Memory B cell (primary cell): ENCODE data around the gene NTSR1.
A peak's percentile ranks its signal among the peaks of the same experiment; 100 is the strongest.

Source experiments
- ATAC-seq: fragments of 150-1000 bp; cut with Tn5 transposase; 2 replicates; pipeline ENCODE4 v1.10.0; 2021; ENCODE audit warnings: low read depth, mild to moderate bottlenecking, moderate library complexity
- DNase-seq, 2 donors: peaks; one replicate each; pipeline ENCODE4 v3.0.0; 2022; ENCODE audit warnings: low spot score in 2 of 2
- H3K27ac Mint-ChIP-seq: one replicate; pipeline ENCODE4 v1.8.0; 2022; ENCODE audit warnings: mild to moderate bottlenecking, moderate library complexity, mixed read lengths
- H3K27me3 Mint-ChIP-seq: one replicate; pipeline ENCODE4 v1.8.0; 2022; ENCODE audit warnings: mixed read lengths
- H3K36me3 Mint-ChIP-seq: one replicate; pipeline ENCODE4 v1.8.0; 2022; ENCODE audit warnings: mild to moderate bottlenecking, mixed read lengths
- H3K4me1 Mint-ChIP-seq: one replicate; pipeline ENCODE4 v1.8.0; 2022; ENCODE audit warnings: mixed read lengths
- H3K4me3 Mint-ChIP-seq: one replicate; pipeline ENCODE4 v1.8.0; 2022; ENCODE audit warnings: mild to moderate bottlenecking, moderate library complexity, mixed read lengths
- H3K9me3 Mint-ChIP-seq: one replicate; pipeline ENCODE4 v1.8.0; 2022; ENCODE audit warnings: mixed read lengths

Gene NTSR1

DNA sequence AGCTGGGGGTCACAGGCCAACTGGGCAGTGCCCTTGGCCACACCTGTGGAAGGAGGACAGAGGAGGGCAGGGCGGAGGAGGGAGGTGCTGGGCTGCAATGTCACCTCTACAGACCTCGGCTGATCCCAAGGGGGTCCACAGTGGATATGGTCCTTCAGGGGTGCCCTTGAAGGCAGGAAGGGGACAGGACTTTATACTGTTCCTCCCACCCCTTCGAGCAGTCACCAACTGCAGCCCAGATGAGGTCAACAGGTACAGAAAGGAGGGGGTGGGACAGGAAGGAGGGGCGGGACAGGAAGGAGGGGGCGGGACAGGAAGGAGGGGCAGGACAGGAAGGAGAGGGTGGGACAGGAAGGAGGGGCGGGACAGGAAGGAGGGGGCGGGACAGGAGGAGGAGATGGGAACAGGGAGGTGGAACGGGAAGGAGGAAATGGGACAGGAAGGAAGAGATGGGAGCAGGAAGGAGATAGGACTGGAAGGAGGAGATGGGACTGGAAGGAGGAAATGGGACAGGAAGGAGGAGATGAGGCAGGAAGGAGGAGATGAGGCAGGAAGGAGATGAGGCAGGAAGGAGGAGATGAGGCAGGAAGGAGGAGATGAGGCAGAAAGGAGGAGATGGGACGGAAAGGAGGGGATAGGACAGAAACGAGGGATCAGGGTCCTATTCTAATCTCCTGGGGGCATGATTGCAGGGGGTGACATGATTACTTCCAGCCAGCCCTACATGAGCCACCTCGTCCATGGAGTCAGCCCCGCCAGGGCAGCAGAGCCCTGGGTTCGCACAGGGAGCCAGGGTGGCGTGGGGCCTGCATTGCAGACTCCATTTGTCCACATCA is 68.3 kb downstream of the NTSR1 start:
- no peak for DNase-seq
- Mint-ChIP-seq H3K27me3 (no peaks in the 10 kb centered on the region), H3K36me3 (no peaks in the 10 kb centered on the region), H3K4me3 (peak overlapping the region; percentile 74), H3K27ac (peak overlapping the region; percentile 91), H3K4me1 (peaks cover 19% of the 10 kb centered on the region), H3K9me3 (no peaks in the 10 kb centered on the region)
- ATAC-seq = peak; percentile 78

DNA sequence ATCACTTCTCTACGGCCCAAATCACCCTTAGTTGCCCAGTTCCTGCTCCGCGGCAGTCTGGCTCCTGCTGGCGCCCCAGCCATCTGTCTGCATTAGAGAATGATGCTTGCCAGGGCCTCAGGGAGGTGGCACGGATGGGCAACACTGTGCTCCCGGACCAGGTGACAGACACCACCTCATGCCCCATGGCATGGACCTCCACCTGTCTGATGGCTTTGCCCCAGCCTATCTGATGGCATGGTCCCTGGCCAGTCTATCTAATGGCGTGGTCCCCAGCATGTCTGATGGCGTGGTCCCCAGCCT is 68.8 kb downstream of the NTSR1 start:
- H3K4me3 Mint-ChIP-seq = no peak overlapping the region
- H3K36me3 Mint-ChIP-seq = no peaks in the 10 kb centered on the region
- peaks cover 21% of the 10 kb centered on the region for H3K4me1 Mint-ChIP-seq
- no peaks in the 10 kb centered on the region for H3K9me3 Mint-ChIP-seq
- DNase-seq (no peak), ATAC-seq (no peak)
- H3K27ac Mint-ChIP-seq = peak overlapping the region; percentile 91
- H3K27me3 Mint-ChIP-seq = no peaks in the 10 kb centered on the region

DNA sequence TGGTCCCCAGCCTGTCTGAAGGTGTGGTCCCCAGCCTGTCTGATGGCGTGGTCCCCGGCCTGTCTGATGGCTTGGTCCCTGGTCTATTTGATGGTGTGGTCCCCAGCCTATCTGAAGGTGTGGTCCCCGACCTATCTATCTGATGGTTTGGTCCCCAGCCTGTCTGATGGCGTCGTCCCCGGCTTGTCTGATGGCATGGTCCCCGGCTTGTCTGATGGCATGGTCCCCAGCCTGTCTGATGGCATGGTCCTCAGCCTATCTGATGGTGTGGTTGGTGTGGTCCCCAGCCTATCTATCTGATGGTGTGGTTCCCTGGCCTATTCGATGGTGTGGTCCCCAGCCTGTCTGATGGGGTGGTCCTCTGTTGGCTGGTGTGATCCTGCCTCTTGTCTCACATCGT is 69.4 kb downstream of the NTSR1 start:
- ATAC-seq (no peak), DNase-seq (no peak)
- Mint-ChIP-seq H3K36me3 (no peaks in the 10 kb centered on the region), H3K4me3 (no peak overlapping the region), H3K27ac (no peak overlapping the region), H3K4me1 (peaks cover 23% of the 10 kb centered on the region), H3K9me3 (no peaks in the 10 kb centered on the region), H3K27me3 (no peaks in the 10 kb centered on the region)

DNA sequence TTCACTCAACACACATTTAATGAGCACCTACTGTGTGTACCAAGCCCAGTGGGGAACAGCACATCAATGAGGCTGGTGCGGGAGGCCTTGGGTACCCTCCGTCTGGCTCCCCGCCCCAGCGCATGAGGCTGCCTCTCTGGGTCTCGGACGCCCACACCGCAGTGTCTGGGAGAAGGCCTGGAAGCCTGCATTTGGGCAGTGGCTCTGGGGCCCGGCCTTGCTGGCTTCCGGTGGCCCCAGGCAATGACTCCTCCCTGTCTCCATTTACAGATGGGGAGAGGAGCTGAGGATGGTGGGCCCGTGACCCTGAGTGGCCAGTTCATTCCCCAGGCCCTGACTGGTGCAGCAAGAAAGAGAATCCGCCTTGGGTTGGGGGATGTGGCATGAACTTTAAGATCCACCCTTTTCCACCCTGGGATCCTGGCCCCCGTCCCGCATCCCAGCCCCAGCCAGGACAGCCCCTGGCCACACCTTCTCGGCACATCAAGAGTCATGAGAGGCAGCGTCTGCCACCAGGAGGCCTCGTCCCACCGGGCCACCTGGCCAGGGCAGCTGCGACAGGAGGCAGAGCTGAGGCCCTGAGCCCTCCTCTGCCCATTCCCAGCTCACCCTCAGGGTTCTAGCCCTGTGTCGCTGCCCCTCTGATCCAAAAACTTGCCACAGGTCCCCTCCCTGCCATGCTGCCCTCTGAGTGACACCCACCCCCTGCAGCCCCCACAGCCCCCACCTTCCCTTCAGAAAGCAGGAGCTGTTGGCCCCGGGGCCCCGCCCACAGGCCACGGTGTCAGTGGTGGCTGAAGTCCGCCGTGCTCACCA is 70.2 kb downstream of the NTSR1 start:
- no peak for DNase-seq
- no peak for ATAC-seq

DNA sequence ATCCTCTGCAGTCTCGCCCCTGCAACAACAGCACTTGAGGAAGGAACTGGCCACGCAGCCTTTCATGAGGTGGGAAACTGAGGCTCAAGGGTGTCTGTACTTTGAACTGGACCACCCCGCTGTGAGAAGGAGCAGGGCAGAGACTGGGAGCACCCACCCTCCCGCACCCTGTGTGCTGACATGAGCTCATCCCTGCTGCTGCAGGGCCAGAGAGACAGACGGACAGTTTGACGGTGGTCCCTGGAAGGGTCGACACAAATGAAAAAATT is 70.7 kb downstream of the NTSR1 start:
- no peak overlapping the region for H3K4me3 Mint-ChIP-seq
- peaks cover 23% of the 10 kb centered on the region for H3K4me1 Mint-ChIP-seq
- no peak for DNase-seq
- no peaks in the 10 kb centered on the region for H3K27me3 Mint-ChIP-seq
- no peaks in the 10 kb centered on the region for H3K9me3 Mint-ChIP-seq
- H3K36me3 Mint-ChIP-seq = no peaks in the 10 kb centered on the region
- H3K27ac Mint-ChIP-seq = no peak overlapping the region
- ATAC-seq = no peak

More for the DNA sequence above, 70.2 kb downstream of the NTSR1 start:
- H3K4me1 Mint-ChIP-seq = peaks cover 23% of the 10 kb centered on the region
- H3K27ac Mint-ChIP-seq = no peak overlapping the region
- H3K9me3 Mint-ChIP-seq = no peaks in the 10 kb centered on the region
- no peaks in the 10 kb centered on the region for H3K27me3 Mint-ChIP-seq
- no peak overlapping the region for H3K4me3 Mint-ChIP-seq
- H3K36me3 Mint-ChIP-seq = no peaks in the 10 kb centered on the region

DNA sequence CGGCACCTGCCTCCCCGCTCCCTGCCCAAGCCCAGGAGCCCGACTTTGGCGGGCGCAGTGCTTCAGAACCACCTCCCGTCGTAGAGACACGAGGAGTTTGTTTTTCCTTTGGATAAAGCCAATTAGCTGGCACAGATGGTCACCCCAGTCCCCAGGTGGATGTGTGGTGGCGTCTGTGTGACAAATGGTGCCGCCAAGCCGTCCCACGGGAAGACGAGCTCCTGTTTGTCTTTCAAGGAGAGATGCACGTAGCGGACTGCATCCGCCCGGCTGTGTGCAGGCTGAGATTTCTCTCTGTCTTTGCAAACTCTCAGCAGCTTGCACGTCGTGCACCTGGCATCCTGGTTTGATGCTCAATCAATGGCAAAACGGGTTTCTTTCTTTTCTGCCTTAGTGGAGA is 71.6 kb downstream of the NTSR1 start:
- no peak overlapping the region for H3K27ac Mint-ChIP-seq
- no peak overlapping the region for H3K4me3 Mint-ChIP-seq
- H3K4me1 Mint-ChIP-seq = peaks cover 21% of the 10 kb centered on the region
- ATAC-seq = no peak
- no peaks in the 10 kb centered on the region for H3K9me3 Mint-ChIP-seq
- no peak for DNase-seq
- no peaks in the 10 kb centered on the region for H3K36me3 Mint-ChIP-seq
- no peaks in the 10 kb centered on the region for H3K27me3 Mint-ChIP-seq

DNA sequence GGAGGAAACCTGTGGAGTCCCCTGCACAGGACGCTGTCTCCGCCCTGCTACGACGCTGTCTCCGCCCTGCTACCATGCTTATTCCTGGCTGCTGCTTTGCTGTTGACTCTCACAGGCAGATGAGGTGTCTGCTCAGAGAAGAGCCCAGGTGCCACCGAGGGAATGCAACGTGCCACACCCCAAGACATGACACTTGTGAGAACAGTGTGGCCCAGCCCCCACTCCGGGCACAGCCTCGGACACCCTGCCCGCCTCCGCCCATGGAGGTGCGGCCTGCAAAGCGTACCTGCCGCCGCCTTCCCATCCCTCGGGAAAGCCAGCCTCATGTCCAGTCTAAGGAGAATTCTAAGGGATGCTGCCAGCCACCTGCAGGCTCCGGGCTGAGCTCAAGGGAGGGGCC is 72.1 kb downstream of the NTSR1 start:
- no peaks in the 10 kb centered on the region for H3K36me3 Mint-ChIP-seq
- ATAC-seq (no peak), DNase-seq (no peak)
- no peak overlapping the region for H3K4me3 Mint-ChIP-seq
- no peak overlapping the region for H3K27ac Mint-ChIP-seq
- H3K4me1 Mint-ChIP-seq = peaks cover 19% of the 10 kb centered on the region
- H3K9me3 Mint-ChIP-seq = no peaks in the 10 kb centered on the region
- no peaks in the 10 kb centered on the region for H3K27me3 Mint-ChIP-seq

DNA sequence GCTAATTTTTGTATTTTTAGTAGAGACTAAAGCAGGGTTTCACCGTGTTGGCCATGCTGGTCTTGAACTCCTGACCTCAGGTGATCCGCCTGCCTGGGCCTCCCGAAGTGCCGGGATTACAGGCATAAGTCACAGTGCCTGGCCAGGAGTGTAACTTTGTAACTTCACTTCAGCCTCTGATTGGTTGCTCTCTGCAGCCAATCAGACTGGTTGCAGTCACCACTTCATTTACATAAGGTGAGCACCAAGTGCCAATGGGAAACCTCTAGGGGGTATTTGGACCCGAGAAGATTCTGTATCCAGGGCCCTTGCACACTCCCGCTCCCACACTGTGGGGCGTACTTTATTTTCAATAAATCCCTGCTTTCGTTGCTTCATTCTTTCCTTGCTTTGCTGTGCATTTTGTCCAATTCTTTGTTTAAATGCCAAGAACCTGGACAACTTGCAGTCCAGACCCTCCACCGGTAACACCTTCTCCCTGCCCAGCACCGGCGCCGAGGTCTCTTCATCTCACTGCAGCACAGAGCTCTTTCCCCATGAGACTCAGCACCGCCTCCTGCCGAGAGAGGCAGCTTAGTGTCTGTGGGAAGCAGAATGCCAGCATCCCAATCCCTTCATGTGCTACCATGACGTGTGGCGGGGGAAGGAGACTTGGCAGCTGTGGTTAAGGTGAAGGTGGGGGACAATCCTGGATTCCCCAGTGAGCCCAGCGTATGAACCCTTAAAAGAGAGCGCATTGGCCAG is 73.7 kb downstream of the NTSR1 start:
- no peaks in the 10 kb centered on the region for H3K36me3 Mint-ChIP-seq
- H3K9me3 Mint-ChIP-seq = no peaks in the 10 kb centered on the region
- H3K27me3 Mint-ChIP-seq = no peaks in the 10 kb centered on the region
- H3K4me1 Mint-ChIP-seq = peaks cover 6% of the 10 kb centered on the region
- H3K4me3 Mint-ChIP-seq = no peak overlapping the region
- DNase-seq (no peak), ATAC-seq (no peak)
- no peak overlapping the region for H3K27ac Mint-ChIP-seq

DNA sequence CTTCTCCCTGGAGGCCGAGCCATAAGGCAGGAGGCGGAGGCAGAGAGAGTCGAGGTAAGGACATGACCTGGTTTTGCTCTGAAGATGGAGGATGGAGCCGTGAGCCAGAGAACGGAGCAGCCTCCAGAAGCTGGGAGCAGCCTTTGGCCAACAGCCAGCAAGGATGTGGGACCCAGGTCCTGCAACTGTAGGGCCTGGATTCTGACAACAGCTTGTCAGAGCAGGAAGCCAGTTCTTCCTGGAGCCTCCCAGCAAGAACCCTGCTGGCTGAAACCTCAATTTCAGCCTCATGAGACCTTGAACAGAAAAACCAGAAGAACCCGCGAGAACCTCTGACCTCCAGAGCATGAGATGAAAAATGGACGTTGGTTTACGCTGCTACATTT is 74.2 kb downstream of the NTSR1 start:
- Mint-ChIP-seq H3K4me1 (peaks cover 4% of the 10 kb centered on the region), H3K27ac (no peak overlapping the region), H3K9me3 (no peaks in the 10 kb centered on the region), H3K4me3 (no peak overlapping the region), H3K36me3 (no peaks in the 10 kb centered on the region), H3K27me3 (no peaks in the 10 kb centered on the region)
- ATAC-seq = no peak
- no peak for DNase-seq

DNA sequence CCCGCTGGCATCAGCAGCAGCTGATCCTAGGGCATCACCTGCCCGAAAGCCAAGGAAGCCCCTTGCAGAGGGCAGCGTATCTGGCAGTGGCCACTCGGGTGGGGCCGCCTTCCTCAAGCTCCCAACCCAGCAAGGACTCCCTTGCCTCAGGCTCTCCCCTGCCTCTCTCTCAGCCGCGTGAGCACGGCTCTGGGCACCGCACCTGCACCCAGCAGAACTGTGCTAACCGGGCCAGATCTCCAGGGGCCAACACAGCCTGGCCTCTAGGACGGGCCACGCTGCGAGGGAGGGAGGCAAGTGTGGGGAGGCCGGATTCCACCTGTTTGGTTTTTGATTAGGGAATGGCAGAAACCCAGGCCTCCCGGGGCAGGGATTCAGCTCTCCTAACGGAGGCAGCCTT is 75.9 kb downstream of the NTSR1 start:
- no peak for DNase-seq
- Mint-ChIP-seq H3K27ac (no peak overlapping the region), H3K9me3 (no peaks in the 10 kb centered on the region), H3K4me1 (peaks cover 4% of the 10 kb centered on the region), H3K36me3 (no peaks in the 10 kb centered on the region), H3K27me3 (no peaks in the 10 kb centered on the region), H3K4me3 (no peak overlapping the region)
- ATAC-seq = no peak

DNA sequence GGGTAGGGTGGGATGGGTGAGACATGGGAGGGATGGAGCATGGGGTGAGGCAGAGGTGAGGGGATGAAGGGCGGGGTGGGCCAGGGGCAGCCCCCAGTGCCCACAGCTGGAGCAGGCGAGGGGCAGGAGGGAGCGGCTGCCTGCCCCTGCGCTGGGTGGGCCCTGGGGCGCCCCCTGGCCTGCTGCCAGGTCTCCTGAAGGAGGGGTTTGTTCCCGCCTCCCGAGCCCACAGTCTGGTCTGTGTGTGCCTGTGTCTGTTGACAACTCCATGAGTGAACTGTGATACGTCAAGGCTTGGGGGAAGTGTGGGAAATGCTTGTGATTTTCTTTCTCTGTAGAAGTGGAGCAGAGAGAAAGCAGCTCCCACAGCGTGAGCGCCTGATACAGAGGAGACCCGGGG is 76.8 kb downstream of the NTSR1 start:
- Mint-ChIP-seq H3K4me1 (peaks cover 4% of the 10 kb centered on the region), H3K27ac (no peak overlapping the region), H3K27me3 (no peaks in the 10 kb centered on the region), H3K4me3 (no peak overlapping the region), H3K9me3 (no peaks in the 10 kb centered on the region), H3K36me3 (no peaks in the 10 kb centered on the region)
- no peak for DNase-seq
- no peak for ATAC-seq

DNA sequence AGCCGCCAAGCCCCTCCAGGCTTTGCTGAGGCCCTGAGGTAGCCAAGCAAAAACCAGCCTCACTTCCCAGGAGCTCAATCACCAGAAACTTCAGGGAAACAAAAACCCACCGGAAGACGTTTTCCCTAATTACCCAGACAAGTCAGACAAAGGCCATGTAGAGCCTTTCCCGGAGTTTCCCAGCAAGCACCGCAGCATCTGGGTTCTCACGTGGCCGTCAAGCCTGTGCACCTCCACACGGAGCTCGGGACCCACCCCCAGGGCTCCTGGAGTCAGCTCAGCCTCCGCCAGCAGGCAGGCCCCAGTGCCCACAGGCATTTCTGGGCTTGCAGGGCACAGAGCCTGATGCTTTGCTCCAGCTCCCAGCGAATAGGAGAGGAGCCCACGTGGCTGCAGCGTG is 77.5 kb downstream of the NTSR1 start:
- no peaks in the 10 kb centered on the region for H3K36me3 Mint-ChIP-seq

DNA sequence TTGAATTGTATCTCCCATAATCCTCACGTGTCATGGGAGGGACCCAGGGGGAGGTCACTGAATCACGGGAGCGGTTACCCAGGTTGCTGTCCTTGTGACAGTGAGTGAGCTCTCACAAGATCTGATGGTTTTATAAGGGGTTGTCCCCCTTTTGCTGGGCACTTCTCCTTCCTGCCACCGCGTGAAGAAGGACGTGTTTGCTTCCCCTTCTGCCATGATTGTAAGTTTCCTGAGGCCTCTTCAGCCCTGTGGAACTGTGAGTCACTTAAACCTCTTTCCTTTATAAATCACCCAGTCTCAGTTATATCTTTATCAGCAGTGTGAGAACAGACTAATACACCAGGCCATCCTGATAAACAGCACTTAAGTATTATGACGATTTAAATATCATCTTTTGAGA is 78.7 kb downstream of the NTSR1 start:
- no peak for ATAC-seq
- Mint-ChIP-seq H3K27me3 (no peaks in the 10 kb centered on the region), H3K9me3 (no peaks in the 10 kb centered on the region), H3K4me3 (no peak overlapping the region), H3K36me3 (no peaks in the 10 kb centered on the region), H3K27ac (no peak overlapping the region), H3K4me1 (peaks cover 8% of the 10 kb centered on the region)
- no peak for DNase-seq

More for the DNA sequence above, 77.5 kb downstream of the NTSR1 start:
- Mint-ChIP-seq H3K27me3 (no peaks in the 10 kb centered on the region), H3K4me1 (peaks cover 4% of the 10 kb centered on the region), H3K4me3 (no peak overlapping the region), H3K9me3 (no peaks in the 10 kb centered on the region), H3K27ac (no peak overlapping the region)
- ATAC-seq = no peak
- DNase-seq = no peak

DNA sequence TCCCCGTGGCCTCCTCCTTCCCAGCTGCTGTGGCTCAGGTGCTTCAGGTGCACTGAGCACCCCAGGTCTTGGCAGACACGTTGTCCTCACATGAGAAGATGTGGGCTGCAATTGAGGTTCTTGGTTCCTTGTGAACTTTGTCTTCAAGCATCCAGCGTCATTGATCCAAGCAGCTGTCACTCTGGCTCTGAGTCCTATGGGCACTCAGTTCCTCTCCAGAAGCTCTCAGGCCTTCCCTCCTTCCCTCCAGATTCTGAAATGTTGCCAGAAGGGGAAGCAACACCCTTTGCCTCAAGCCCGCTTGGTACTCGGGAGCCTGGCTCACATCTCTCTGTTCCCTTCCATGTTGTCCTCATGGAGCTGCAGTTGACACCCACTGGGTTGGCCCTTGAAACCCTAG is 79.2 kb downstream of the NTSR1 start:
- no peaks in the 10 kb centered on the region for H3K36me3 Mint-ChIP-seq
- no peak for DNase-seq
- no peaks in the 10 kb centered on the region for H3K9me3 Mint-ChIP-seq
- peaks cover 5% of the 10 kb centered on the region for H3K4me1 Mint-ChIP-seq
- H3K27me3 Mint-ChIP-seq = no peaks in the 10 kb centered on the region
- H3K4me3 Mint-ChIP-seq = no peak overlapping the region
- H3K27ac Mint-ChIP-seq = no peak overlapping the region
- no peak for ATAC-seq
